Endothelial cell of umbilical vein (primary cell): ENCODE results near the gene RNF19B. TPM values are rescaled to one million over a fixed set of nuclear protein-coding genes. Genes with fewer than 3 reads are reported as not detected.

Source experiments
- BruUV-seq: library from RNA; stranded (reverse); fragments of 400-500 nt; replicated peaks from 2 replicates; lab custom pipeline; 2021; lab: Mats Ljungman, UMichigan
- CTCF ChIA-PET: fragments of 300-600, 350-600 bp; sonication (Branson Sonifier 250); formaldehyde crosslinking; loops from one replicate; lab custom pipeline; 2021; ENCODE audit warnings: antibody characterized with exemption, inconsistent platforms; lab: Charles Lee
- POLR2A ChIA-PET: fragments of 300-600, 350-600 bp; sonication (Branson Sonifier 250); formaldehyde crosslinking; loops from one replicate; lab custom pipeline; 2021; ENCODE audit warnings: antibody characterized with exemption, inconsistent platforms; lab: Charles Lee
- DNase-seq: peaks from one replicate; pipeline ENCODE4 v3.0.0-alpha.2; 2011; ENCODE audit warnings: low read depth, low spot score
- FAIRE-seq: peaks from 2 replicates; lab custom pipeline; 2011; peaks lifted over from hg19 to GRCh38; lab: Jason Lieb, UNC
- H2AFZ ChIP-seq: 2 replicates; pipeline ENCODE4 v1.6.0; 2012; ENCODE audit warnings: low read depth, low read length, control low read depth, inconsistent platforms
- H3K27ac ChIP-seq: 2 replicates; pipeline ENCODE4 v1.5.1; 2011; ENCODE audit warnings: low read depth, mild to moderate bottlenecking, control low read depth, low read length, moderate library complexity; ENCODE audit not compliant: insufficient read depth
- H3K27me3 ChIP-seq, 2 experiments: 2 replicates each; pipeline versions ENCODE4 v1.6.0 to v1.6.1; 2011; ENCODE audit warnings: low read length in 2 of 2, mixed read lengths in 1 of 2; ENCODE audit not compliant: control insufficient read depth in 2 of 2, insufficient read depth in 2 of 2
- H3K36me3 ChIP-seq, 2 experiments: 2 replicates in 1 of 2; 3 replicates in 1 of 2; pipeline ENCODE4 v1.5.1; 2011; ENCODE audit warnings: low read length in 2 of 2, mild to moderate bottlenecking in 1 of 2, moderate library complexity in 1 of 2; ENCODE audit not compliant: control insufficient read depth in 2 of 2, insufficient read depth in 2 of 2; ENCODE audit errors: extremely low read depth in 1 of 2
- H3K4me1 ChIP-seq: 3 replicates; pipeline ENCODE4 v1.5.1; 2011; ENCODE audit warnings: mild to moderate bottlenecking, low read length; ENCODE audit not compliant: control insufficient read depth, insufficient read depth; ENCODE audit errors: extremely low read depth
- H3K4me2 ChIP-seq: 2 replicates; pipeline ENCODE4 v1.6.1; 2011; ENCODE audit warnings: low read length, control low read depth, mixed read lengths; ENCODE audit not compliant: insufficient read depth
- H3K4me3 ChIP-seq, 3 experiments: fragments of 200-600 bp in 1 of 3; sonication (generic), shearing (Covaris generic) in 1 of 3; replicated peaks in 1 of 3; 2 replicates each; pipeline ENCODE4 v1.5.1; 2011 to 2016; ENCODE audit warnings: control low read depth in 3 of 3, low read length in 3 of 3, mild to moderate bottlenecking in 2 of 3, inconsistent platforms in 1 of 3, low read depth in 1 of 3, moderate library complexity in 1 of 3; ENCODE audit not compliant: insufficient read depth in 1 of 3
- H3K79me2 ChIP-seq: 2 replicates; pipeline ENCODE4 v1.6.0; 2012; ENCODE audit warnings: low read length, inconsistent platforms; ENCODE audit not compliant: control insufficient read depth, insufficient read depth
- H3K9ac ChIP-seq: replicated peaks from 2 replicates; pipeline ENCODE3; 2011; ENCODE audit warnings: low read length, control low read depth; ENCODE audit not compliant: insufficient read depth; ENCODE audit errors: extremely low read depth
- H3K9me1 ChIP-seq: replicated peaks from 3 replicates; pipeline ENCODE4 v1.6.0; 2011; ENCODE audit warnings: mild to moderate bottlenecking, low read length; ENCODE audit not compliant: control insufficient read depth, insufficient read depth; ENCODE audit errors: extremely low read depth
- H3K9me3 ChIP-seq: replicated peaks from 2 replicates; pipeline ENCODE4 v1.5.1; 2012; ENCODE audit warnings: low read length, inconsistent platforms; ENCODE audit not compliant: control insufficient read depth, insufficient read depth
- H4K20me1 ChIP-seq: replicated peaks from 2 replicates; pipeline ENCODE3; 2011; ENCODE audit warnings: mild to moderate bottlenecking, low read length; ENCODE audit not compliant: control insufficient read depth, insufficient read depth; ENCODE audit errors: extremely low read depth
- CTCF ChIP-seq, 2 donors: IDR thresholded peaks; 1 replicate in 1 of 2; 2 replicates in 1 of 2; pipeline ENCODE4 v1.5.1; 2011; ENCODE audit warnings: low read length in 2 of 2, mild to moderate bottlenecking in 2 of 2, moderate library complexity in 2 of 2, control low read depth in 1 of 2, inconsistent platforms in 1 of 2, low read depth in 1 of 2; ENCODE audit not compliant: insufficient read depth in 1 of 2; ENCODE audit errors: extremely low read depth in 1 of 2
- EZH2 ChIP-seq: IDR thresholded peaks from 2 replicates; pipeline ENCODE4 v1.6.1; 2012; ENCODE audit warnings: borderline replicate concordance, low read depth, mild to moderate bottlenecking, moderate library complexity, low read length, inconsistent platforms; ENCODE audit not compliant: severe bottlenecking
- FOS ChIP-seq: IDR thresholded peaks from 2 replicates; pipeline ENCODE4 v1.6.1; 2011; ENCODE audit warnings: mild to moderate bottlenecking, low read length, moderate library complexity, borderline replicate concordance; ENCODE audit not compliant: insufficient read depth
- GATA2 ChIP-seq: IDR thresholded peaks from 2 replicates; pipeline ENCODE4 v1.7.0; 2011; ENCODE audit warnings: low read depth, mild to moderate bottlenecking, moderate library complexity, mixed read lengths, low read length; ENCODE audit not compliant: insufficient read length, insufficient read depth
- JUN ChIP-seq: IDR thresholded peaks from 2 replicates; pipeline ENCODE4 v1.6.1; 2011; ENCODE audit warnings: borderline replicate concordance, low read depth; ENCODE audit not compliant: insufficient read length, insufficient read depth
- MAX ChIP-seq: IDR thresholded peaks from 2 replicates; pipeline ENCODE4 v1.6.1; 2011; ENCODE audit not compliant: insufficient read depth, insufficient read length
- MYC ChIP-seq: IDR thresholded peaks from one replicate; pipeline ENCODE4 v1.6.1; 2011; ENCODE audit warnings: mild to moderate bottlenecking, low read depth, low read length
- POLR2A ChIP-seq: IDR thresholded peaks from 2 replicates; pipeline ENCODE4 v1.6.1; 2012; ENCODE audit warnings: low read depth, mild to moderate bottlenecking, control low read depth, low read length
- POLR2AphosphoS5 ChIP-seq: IDR thresholded peaks from 2 replicates; pipeline ENCODE4 v1.6.1; 2012; ENCODE audit warnings: low read depth, mild to moderate bottlenecking, control low read depth, low read length, moderate library complexity; ENCODE audit not compliant: insufficient read depth
- dilution Hi-C: fragments of 300-500 bp; cut with MboI; formaldehyde crosslinking; loops from one replicate; pipeline ENCODE4 v1.15.0; 2019; ENCODE audit warnings: low sequenced_read_pairs; ENCODE audit not compliant: extremely low pct_ligation_motif_present
- intact Hi-C: fragments of 100-400 bp; cut with micrococcal nuclease; formaldehyde crosslinking; loops from one replicate; pipeline ENCODE4 v1.10.0; 2022
- polyA plus RNA-seq, 4 experiments: library from polyadenylated mRNA; depleted of rRNA in 3 of 4; stranded (reverse) in 3 of 4; unstranded in 1 of 4; fragments of >200 nt; gene quantifications; 2 replicates each; pipeline versions ENCODE4 v1.2.1 to v1.2.3, GENCODE V29; 2011 to 2012; ENCODE audit warnings: missing spikeins in 1 of 4
- total RNA-seq: library from RNA; stranded (reverse); gene quantifications from 2 replicates; pipeline ENCODE4 v1.2.3, GENCODE V29; 2021

Gene RNF19B
- total and polyA plus RNA-seq, 2 donors (not counting 3 experiments of a cell fraction or from before 2014, with no cell fraction given), result 19.2 to 25.6 TPM

- no peaks in the 10 kb centered on the region for H3K79me2 ChIP-seq
- no peak overlapping the region for H3K4me3 ChIP-seq
- H4K20me1 ChIP-seq, result no peaks in the 10 kb centered on the region
- FAIRE-seq (peak; percentile 42), DNase-seq (peak; percentile 86)
- no peaks in the 10 kb centered on the region for H3K9me1 ChIP-seq
- BruUV-seq, result no TSS peak
- intact Hi-C loops (no loop called here), dilution Hi-C loops (no loop called here)
- no peak overlapping the region for H3K27ac ChIP-seq
- no peak overlapping the region for H2AFZ ChIP-seq
- no peak overlapping the region for H3K9ac ChIP-seq
- TF ChIP-seq POLR2A (no peak), POLR2AphosphoS5 (no peak), EZH2 (no peak), CTCF (IDR thresholded peaks at IDR 0.05; ENCODE audit: extremely low read depth in 1 of 2, insufficient read depth in 1 of 2, low read depth in 1 of 2, low read length in 2 of 2) (no peak), MYC (no peak), GATA2 (no peak), FOS (no peak), MAX (no peak), JUN (no peak)
- H3K9me3 ChIP-seq, result no peaks in the 10 kb centered on the region
- no peak overlapping the region for H3K4me2 ChIP-seq
- H3K36me3 ChIP-seq, result peaks cover 9 to 11% of the 10 kb centered on the region in 2 experiments
- ChIA-PET POLR2A (no interaction called here), CTCF (interaction anchor here (1.1 to 9.4 kb wide), 2 partner anchors 10 to 78 kb away, joined by 3 to 340 read pairs; no protein-coding TSS in a partner anchor)
- no peaks in the 10 kb centered on the region for H3K27me3 ChIP-seq
- peaks cover 13% of the 10 kb centered on the region for H3K4me1 ChIP-seq
Measured at GRCh38 chr1:33010932-33011731, 46.5 kb upstream of the RNF19B start.
